Sigmoid colon (tissue), 7 donors: ENCODE data around the gene CHST8. TPM values are rescaled to one million over a fixed set of nuclear protein-coding genes. Genes with fewer than 3 reads are reported as not detected.
"Not testable (repeated sequence)": the region's sequence is repeated elsewhere in the genome, so short reads cannot be mapped to it uniquely, and the experiment has no call there.

Experiments used
- DNase-seq: peaks from one replicate; pipeline ENCODE4 v3.0.0-alpha.2; 2019
- H3K27ac ChIP-seq, 4 donors: fragments of 200-600 bp; sonication (generic); one replicate each; pipeline ENCODE4 v1.5.1; 2016 to 2019; ENCODE audit warnings: mild to moderate bottlenecking in 1 of 4
- H3K27me3 ChIP-seq, 3 donors: fragments of 200-600 bp; sonication (generic); one replicate each; pipeline ENCODE4 v1.5.1; 2019; ENCODE audit warnings: mild to moderate bottlenecking in 1 of 3
- H3K36me3 ChIP-seq, 4 donors: fragments of 200-600 bp; sonication (generic); one replicate each; pipeline ENCODE4 v1.5.1; 2016 to 2019
- H3K4me1 ChIP-seq, 4 donors: fragments of 200-600 bp; sonication (generic); one replicate each; pipeline ENCODE4 v1.5.1; 2017 to 2019
- H3K4me3 ChIP-seq, 4 donors: fragments of 200-600 bp; sonication (generic); one replicate each; pipeline ENCODE4 v1.5.1; 2017 to 2019; ENCODE audit warnings: mild to moderate bottlenecking in 2 of 4, moderate library complexity in 1 of 4
- H3K9me3 ChIP-seq, 4 donors: fragments of 200-600 bp in 3 of 4; sonication (generic) in 3 of 4; one replicate each; pipeline versions ENCODE4 v1.5.1 to v1.6.1; 2013 to 2019
- EP300 ChIP-seq, 4 donors: sonication (generic); formaldehyde crosslinking; IDR thresholded peaks; one replicate each; pipeline ENCODE4 v1.6.1; 2017; ENCODE audit warnings: antibody characterized with exemption in 4 of 4
- POLR2A ChIP-seq, 2 donors: fragments of 450-650 bp; IDR thresholded peaks; one replicate each; pipeline ENCODE4 v1.6.1; 2016; ENCODE audit warnings: antibody characterized with exemption in 2 of 2, mild to moderate bottlenecking in 2 of 2, moderate library complexity in 2 of 2
- POLR2AphosphoS5 ChIP-seq, 4 donors: sonication (generic); formaldehyde crosslinking; IDR thresholded peaks; one replicate each; pipeline ENCODE4 v1.6.1; 2017; ENCODE audit warnings: antibody characterized with exemption in 4 of 4
- WGBS, 2 donors: extraction: QIAGEN DNeasy Blood & Tissue Kit; methylation state at CpG; one replicate each; pipeline ENCODE4 v1.1.7; 2013; 5-methylcytosine and 5-hydroxymethylcytosine counted together
- intact Hi-C: fragments of 100-400 bp; cut with DNase I; formaldehyde crosslinking; loops from one replicate; pipeline ENCODE4 v1.15.1; 2023
- polyA plus RNA-seq, 3 donors: library from polyadenylated mRNA; stranded (reverse); fragments of 200-250 nt; gene quantifications; one replicate each; pipeline ENCODE4 v1.2.3, GENCODE V29; 2013
- total RNA-seq, 4 donors: library from RNA; depleted of rRNA; stranded (reverse); fragments of >200 nt; gene quantifications; one replicate each; pipeline ENCODE4 v1.1.0, GENCODE V29; 2016
- TF ChIP-seq, protein P1 (sequence below), 4 experiments: fragments of 450-650 bp in 3 of 4; fragments of 200-600 bp in 1 of 4; IDR thresholded peaks; one replicate each; pipeline ENCODE4 v1.5.1; 2016 to 2019; ENCODE audit warnings: antibody characterized with exemption in 4 of 4, mild to moderate bottlenecking in 3 of 4, moderate library complexity in 2 of 4
- donor health status: healthy with polysubstance abuse.
- donor health status: Bipolar disorder and iron deficiency.
- donor health status: healthy.

Gene CHST8
- total and polyA plus RNA-seq, 7 donors = 0.35 to 0.60 (median 0.36) TPM; not detected in 4

- H3K4me3 ChIP-seq = no peak overlapping the region
- no peak overlapping the region for H3K27ac ChIP-seq
- WGBS, 2 donors = 73 to 74% methylated on average over 15 of the region's 15 CpGs
- H3K4me1 ChIP-seq = peaks cover 0 to 14% (median 14%) of the 10 kb centered on the region in 4 donors
- no peaks in the 10 kb centered on the region for H3K27me3 ChIP-seq
- H3K9me3 ChIP-seq = no peaks in the 10 kb centered on the region
- TF ChIP-seq EP300 (IDR thresholded peaks at IDR 0.05) = no peak
- TF ChIP-seq, protein P1, sequence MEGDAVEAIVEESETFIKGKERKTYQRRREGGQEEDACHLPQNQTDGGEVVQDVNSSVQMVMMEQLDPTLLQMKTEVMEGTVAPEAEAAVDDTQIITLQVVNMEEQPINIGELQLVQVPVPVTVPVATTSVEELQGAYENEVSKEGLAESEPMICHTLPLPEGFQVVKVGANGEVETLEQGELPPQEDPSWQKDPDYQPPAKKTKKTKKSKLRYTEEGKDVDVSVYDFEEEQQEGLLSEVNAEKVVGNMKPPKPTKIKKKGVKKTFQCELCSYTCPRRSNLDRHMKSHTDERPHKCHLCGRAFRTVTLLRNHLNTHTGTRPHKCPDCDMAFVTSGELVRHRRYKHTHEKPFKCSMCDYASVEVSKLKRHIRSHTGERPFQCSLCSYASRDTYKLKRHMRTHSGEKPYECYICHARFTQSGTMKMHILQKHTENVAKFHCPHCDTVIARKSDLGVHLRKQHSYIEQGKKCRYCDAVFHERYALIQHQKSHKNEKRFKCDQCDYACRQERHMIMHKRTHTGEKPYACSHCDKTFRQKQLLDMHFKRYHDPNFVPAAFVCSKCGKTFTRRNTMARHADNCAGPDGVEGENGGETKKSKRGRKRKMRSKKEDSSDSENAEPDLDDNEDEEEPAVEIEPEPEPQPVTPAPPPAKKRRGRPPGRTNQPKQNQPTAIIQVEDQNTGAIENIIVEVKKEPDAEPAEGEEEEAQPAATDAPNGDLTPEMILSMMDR (IDR thresholded peaks at IDR 0.05) = no peak
- TF ChIP-seq POLR2A (IDR thresholded peaks at IDR 0.05) = no peak
- no peak for TF ChIP-seq POLR2AphosphoS5 (IDR thresholded peaks at IDR 0.05)
- H3K36me3 ChIP-seq = peaks cover 4 to 38% (median 23%) of the 10 kb centered on the region in 4 donors
- DNase-seq = peak; percentile 46
- intact Hi-C loops = no loop called here
These were observed 193.9 kb downstream of the CHST8 start for GRCh38 chr19:33815380-33816340.

DNA sequence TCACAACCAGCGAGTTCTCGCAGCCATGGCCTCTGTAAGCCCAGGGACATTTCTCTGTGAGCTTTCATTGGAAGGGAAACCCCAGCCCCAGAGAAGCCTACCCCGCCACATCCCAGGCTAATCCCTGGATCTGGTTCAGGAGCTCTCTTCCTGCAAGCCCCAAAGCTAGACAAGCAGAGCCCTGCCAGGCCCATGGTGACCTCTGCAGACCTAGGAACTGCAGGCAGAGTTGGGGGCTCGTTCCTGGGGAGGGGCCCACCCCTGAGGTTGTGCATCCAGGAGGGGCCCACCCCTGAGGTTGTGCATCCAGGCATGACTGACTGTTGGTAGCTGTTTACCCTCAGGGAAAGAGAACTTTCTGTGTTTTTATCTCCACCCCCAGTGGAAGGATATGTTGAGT, 196.7 kb downstream of the CHST8 start:
- WGBS, 2 donors = 87 to 89% methylated on average over 4 of the region's 4 CpGs

DNA sequence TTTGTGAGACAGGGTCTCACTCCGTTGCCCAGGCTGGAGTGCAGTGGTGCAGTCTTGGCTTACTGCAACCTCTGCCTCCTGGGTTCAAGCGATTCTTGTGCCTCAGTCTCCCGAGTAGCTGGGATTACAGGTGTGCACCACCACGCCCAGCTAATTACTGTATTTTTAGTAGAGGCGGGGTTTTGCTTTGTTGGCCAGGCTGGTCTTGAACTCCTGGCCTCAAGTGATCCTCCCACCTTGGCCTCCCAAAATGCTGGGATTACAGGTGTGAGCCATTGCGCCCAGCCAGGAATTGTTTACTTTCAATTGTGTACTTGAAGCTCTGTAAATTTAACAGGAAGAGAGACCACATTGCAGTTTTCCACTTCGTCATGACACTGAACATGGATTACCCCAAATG, 197.3 kb downstream of the CHST8 start:
- H3K4me3 ChIP-seq, intact Hi-C loops, DNase-seq, H3K27me3 ChIP-seq, H3K36me3 ChIP-seq, H3K9me3 ChIP-seq: not testable (repeated sequence)
- 74 to 81% methylated on average over 7 of the region's 7 CpGs for WGBS, 2 donors
- Histone ChIP-seq H3K4me1 (peaks cover 0 to 19% (median 15%) of the 10 kb centered on the region in 4 donors), H3K27ac (peak overlapping the region in 1 of 4 donors; percentile 72)

More for the DNA sequence above, 196.7 kb downstream of the CHST8 start:
- TF ChIP-seq POLR2A (IDR thresholded peaks at IDR 0.05) = no peak
- TF ChIP-seq, protein P1 (IDR thresholded peaks at IDR 0.05) = no peak
- no peak for TF ChIP-seq POLR2AphosphoS5 (IDR thresholded peaks at IDR 0.05)
- no peak for TF ChIP-seq EP300 (IDR thresholded peaks at IDR 0.05)
- H3K27me3 ChIP-seq = no peaks in the 10 kb centered on the region
- H3K36me3 ChIP-seq = peaks cover 0 to 10% (median 2%) of the 10 kb centered on the region in 4 donors
- no peak for DNase-seq
- H3K27ac ChIP-seq = no peak overlapping the region
- H3K9me3 ChIP-seq = no peaks in the 10 kb centered on the region
- intact Hi-C loops = no loop called here
- H3K4me1 ChIP-seq = peaks cover 0 to 19% (median 15%) of the 10 kb centered on the region in 4 donors
- no peak overlapping the region for H3K4me3 ChIP-seq

- WGBS, 2 donors = 34 to 38% methylated on average over 10 of the region's 10 CpGs
These were observed 197.7 kb downstream of the CHST8 start for GRCh38 chr19:33819506-33819879.

More at GRCh38 chr19:33819506-33819879, 197.7 kb downstream of the CHST8 start:
- H3K4me1 ChIP-seq = peaks cover 0 to 19% (median 15%) of the 10 kb centered on the region in 4 donors
- TF ChIP-seq POLR2AphosphoS5 (IDR thresholded peaks at IDR 0.05) = no peak
- TF ChIP-seq, protein P1 (IDR thresholded peaks at IDR 0.05) = no peak
- TF ChIP-seq EP300 (IDR thresholded peaks at IDR 0.05) = no peak
- no peak for TF ChIP-seq POLR2A (IDR thresholded peaks at IDR 0.05)
- DNase-seq = no peak
- intact Hi-C loops = no loop called here
- H3K4me3 ChIP-seq = peak overlapping the region; percentile 24 to 49 (median 39)
- peak overlapping the region; percentile 12 to 72 (median 61) for H3K27ac ChIP-seq
- H3K9me3 ChIP-seq = no peaks in the 10 kb centered on the region
- H3K36me3 ChIP-seq = no peaks in the 10 kb centered on the region
- H3K27me3 ChIP-seq = no peaks in the 10 kb centered on the region
